GM21367 (cell line): ENCODE measurements around the gene CACNA2D2.

ENCODE experiments used
- ATAC-seq: cut with Tn5 transposase; IDR thresholded peaks from one replicate; pipeline ENCODE4 v1.9.1; 2021; ENCODE audit not compliant: unreplicated experiment

CACNA2D2 gene

GRCh38 chr3:50470658-50471057 lies 32.8 kb downstream of the CACNA2D2 start:
- ATAC-seq = no peak

DNA sequence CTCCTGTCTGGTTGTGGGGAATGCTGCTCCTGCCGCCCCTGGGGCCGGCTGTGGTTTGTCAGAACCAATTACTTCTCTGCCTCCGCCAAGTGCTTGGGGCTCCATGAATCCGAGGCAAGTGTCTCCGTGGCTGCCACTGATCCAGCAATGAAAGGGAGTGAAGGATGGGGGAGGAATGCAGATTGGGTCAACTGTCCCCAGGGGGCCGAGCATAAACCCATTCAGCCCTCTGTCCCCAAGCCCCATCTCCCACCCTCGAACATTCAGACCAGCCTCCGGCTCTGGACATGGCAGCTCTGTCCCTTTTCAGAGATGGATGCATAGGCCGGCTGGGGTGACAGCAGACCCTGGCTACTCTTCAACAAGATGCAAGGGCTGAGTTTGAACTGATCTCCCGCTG lies 35.5 kb downstream of the CACNA2D2 start:
- ATAC-seq = no peak

DNA sequence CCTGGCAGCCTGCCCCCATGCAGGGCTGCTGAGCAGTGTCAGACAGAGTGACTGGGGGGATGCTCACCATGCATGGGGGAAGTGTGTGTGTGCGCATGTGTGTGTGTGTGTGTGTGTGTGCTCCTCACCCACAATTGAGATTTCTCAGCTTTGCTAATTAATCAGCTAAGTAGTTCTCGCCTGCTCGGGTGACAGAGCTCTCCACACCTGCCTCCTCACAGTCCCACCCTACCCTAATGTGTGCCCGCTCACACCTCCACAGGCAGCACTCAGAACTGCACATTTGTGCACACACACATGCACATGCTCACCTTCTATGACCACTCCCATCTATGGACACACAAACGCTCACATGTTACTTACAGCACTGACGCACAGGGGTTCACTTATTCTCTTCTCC lies 37.3 kb downstream of the CACNA2D2 start:
- no peak for ATAC-seq

DNA sequence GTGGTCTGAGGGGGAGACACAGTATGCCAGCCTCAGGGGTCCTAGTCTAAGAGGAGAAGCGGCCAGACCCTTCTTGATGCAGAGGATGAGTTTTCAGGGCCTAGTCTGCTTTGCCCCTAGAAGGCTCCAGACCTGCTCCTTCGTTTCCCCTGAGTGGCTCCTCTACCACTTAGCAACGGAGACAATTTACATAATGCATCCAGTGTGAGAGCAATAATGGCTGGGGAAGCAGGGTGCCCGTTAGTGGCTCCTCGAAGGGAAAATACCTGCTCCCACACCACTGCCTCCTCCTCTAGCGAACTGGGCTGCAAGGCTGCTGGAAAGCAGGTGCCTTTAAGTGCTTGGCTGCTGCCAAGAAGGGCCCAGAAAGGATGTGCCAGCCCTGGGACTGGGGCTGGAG lies 38.9 kb downstream of the CACNA2D2 start:
- no peak for ATAC-seq

DNA sequence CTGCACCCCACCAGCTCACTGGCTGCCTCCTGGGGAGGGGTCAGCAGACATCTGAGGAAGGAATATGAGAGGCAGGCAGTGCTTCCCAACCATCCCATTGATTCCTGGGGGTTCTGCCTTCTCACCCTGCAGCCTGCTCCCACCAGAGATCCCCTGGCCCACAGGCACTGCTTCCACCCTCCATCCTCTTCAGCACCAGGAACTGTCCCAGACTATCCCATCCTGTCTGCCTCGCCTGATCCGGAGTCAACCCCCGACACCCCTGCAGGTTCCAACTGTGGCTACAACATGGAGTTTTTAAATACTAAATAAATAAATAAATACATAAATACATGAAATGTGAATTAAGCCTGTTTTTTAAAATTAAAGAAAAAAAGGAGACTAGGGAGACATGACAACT lies 43.6 kb downstream of the CACNA2D2 start:
- ATAC-seq = no peak

- ATAC-seq = no peak
Observed at GRCh38 chr3:50457988-50458387, 45.4 kb downstream of the CACNA2D2 start.

DNA sequence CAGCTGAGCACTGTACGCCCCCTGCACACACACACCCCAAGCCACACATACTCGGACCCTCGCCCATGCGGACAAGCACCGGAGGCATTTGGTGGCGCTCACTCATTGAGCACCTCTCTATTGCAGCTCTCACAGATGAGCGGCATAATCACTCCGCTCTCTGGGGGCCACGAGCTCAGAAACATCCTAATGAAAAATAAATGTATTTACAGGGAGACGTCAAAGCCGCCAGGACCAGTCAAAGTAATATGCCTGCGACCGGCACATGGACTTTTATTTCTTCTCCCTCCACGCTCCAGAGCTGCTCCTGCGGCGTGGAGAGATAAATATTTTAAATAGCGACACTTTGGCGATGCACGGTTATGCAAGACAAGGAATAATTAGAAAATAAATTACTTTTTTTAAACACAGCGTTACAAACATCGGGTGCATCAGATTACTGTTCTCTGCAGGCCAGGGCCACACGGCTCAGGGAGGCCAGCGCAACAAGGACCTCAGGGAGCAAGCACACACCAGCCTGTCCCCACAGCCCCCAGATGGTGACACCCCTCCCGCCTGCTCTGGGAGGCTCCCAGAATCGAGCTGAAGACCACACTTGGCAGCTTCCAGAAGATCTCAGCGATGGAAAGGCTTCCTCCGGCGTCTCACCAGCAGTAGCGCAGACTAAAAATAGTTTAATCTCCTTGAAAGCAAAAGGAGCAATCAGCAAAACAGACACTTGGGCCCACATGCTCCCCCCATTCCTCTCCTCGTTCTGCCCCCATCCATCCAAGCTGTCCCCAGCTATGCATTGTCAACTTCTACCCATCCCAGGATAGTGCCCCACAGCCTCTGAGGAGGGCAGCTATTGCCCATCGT lies 48.0 kb downstream of the CACNA2D2 start:
- ATAC-seq = no peak

DNA sequence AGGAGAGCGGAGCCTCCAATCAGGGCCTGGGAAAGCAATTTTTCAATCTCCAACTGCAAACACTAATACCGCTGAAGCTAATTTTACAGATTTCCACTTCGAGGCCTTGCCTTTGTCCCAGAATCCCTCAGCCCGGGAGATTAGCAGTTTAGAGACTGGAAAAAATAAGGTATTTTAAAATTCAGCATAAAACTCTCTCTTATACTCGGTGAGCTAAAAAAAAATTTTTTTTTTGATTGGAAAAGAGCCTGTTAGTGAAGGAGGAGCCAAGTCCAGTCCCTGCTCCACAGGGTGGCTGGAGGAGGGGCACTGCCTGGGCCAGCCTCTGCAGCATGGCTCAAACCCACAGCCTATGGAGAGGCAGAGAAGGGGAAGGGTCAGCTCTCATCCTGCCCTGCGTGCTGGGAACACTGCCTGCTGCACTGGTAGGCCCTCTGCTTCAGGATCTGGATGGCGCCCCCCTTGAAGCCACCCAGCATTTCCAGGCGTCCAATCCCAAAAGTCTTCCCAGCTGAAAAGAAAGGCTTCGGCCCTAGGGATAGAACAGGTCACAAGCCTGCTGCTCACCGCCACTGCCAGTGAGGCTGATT lies 48.9 kb downstream of the CACNA2D2 start:
- no peak for ATAC-seq

- no peak for ATAC-seq
Observed at GRCh38 chr3:50453907-50454306, 49.5 kb downstream of the CACNA2D2 start.

DNA sequence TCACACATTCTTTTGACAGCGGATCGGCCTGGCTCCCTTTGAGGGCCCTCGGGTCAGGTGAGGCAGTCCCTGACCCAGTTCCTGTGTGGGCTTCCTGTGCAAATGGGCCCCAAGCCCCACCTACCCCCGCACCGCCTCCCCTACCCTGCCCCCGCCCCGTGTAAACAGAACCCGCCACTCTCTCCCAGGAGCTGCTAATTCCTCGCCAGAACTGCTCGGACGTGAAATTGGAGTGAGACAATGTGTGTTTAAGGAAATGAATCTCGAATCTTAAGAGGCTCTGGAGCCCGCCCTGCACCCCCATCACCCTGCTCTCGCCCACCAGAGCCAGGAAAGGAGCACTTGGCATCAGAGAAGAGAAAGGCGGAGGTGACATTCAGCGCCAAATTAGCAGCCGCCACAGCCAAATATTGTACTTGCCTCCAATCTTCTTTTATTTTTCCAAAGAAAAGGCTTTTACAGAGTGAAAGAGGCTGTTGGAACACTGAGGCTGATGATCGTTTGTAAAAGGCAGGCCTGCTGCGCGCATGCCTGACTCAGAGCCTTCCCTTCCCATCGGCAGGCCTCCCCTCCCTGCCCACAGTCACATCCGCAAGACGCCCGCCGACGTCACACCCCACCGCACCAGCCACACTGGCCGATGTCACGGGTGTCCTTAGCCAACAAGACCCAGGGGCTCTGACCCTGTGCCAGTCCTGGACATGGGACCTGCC lies 53.1 kb downstream of the CACNA2D2 start:
- ATAC-seq = no peak

DNA sequence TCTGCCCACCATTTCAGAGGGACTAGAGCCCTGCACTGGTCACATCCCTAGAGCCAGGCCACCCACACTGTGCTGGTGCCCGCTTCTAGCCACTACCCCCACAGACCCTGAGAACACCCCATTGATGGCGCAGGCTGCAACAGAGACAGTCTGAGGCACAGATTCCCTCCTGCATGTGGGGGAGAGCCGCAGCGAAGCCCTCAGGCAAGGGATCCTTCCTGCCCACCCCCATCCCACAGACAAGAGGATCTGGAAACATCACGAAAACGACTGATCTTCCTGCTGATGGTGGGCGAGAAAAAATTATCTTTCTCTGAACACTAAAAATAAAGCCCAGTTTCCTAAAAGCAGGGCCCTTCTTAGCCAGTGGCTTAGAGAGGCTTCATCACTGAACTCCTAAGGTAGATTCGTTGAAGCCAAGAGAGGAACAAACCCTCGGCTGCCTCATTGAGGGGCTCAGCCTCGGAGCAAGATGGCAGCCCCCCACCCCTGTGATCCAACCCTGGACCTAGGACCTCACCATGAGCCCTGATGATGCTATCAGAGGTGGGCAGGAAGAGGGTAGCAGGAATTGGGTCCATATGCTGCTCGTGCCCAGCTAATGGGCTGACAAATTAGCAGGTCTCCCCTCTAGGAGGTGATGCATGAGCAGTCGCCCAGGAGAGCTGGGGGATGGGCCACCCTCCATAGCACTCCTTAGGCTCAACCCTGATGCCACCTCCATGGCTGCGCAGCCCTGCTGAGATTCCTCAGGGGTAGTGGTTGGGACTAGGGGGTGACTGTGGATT lies 54.5 kb downstream of the CACNA2D2 start:
- no peak for ATAC-seq

- no peak for ATAC-seq
Observed at GRCh38 chr3:50447290-50447840, 56.1 kb downstream of the CACNA2D2 start.

DNA sequence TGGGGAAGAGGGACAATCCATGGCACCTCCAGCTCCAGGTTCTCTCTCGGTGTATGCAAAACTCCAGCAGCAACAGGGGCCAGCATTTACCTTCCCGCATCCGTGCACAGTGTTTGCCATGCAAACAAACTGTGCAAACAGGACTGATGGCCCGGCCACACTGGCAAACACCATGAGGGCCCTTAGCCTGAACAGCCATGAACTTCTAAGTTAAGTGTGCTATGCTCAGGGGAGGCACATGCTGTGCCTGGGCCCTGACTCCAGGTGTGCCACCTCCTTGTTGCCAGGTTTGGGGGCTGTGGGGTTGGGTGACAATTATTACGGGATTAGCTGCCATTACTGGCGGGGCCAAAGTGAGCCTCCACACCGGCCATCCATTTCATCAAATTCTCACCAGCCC lies 57.5 kb downstream of the CACNA2D2 start:
- ATAC-seq = no peak

DNA sequence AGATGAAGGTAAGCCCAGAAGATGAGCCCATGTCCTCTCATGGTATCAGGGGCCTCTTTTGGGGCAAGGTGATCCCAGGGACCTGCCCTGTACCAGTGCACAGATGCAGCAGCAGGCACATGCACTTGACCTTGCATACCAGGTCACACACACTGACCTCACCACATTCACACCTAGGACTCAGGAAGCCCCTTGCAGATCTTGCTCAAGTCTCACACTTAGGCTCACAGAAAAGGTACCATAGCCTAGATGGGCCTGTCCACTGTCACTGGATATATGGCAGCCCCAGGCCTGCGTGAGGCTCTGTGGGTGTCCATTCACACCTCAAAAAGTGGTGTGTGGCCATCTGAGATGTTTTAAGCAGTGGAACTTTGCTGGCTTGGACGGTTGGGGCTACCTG lies 58.7 kb downstream of the CACNA2D2 start:
- ATAC-seq = no peak

DNA sequence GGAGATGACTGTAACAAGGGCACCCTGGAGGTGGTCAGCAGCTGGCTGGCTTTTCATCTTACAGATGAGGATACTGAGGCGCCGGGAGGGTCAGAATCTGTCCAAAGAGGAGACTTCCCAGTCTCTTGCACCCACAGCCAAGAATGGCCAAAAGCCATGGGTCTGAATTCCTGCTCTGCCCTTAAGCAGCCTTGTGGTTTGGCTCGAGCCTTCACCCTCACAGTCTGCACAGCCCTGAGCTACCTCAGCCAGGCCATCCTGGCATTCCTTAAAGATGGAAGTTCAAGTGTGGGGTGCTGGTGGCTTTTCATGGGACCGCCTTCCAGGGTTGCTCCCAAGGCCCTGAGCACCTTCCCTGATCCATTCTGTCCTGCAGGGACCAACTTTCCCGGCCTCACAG lies 59.2 kb downstream of the CACNA2D2 start:
- ATAC-seq = no peak

DNA sequence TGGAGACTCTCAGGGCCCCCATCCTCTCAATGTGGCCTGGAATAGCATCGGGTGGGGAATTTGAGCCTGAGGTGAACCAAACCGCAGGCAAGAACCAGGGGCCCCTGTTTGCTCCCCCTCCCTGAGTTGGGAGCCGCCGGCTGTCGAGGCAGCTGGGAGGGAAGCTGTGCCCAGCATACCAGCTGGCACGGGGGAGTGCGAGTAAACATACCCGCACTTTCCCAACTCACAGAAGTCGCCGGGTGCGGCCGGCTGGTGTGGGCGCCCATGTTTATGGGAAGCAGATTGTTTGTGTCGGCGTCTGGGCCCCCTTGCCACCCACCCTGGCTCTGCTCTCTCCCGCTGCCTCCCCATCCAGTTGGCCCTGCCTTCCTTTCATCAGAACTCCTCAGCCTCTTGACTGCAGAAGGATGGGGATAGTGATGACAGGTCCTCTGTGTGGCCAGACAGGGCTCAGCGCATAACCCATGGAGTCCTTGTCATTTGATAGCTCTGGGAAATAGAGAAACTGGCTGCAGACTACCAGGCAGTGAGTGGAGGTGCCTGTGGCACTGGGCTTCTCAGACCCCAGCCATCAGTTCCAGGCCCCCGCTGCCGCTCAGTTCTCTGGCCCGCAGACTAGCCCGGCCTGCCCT lies 60.4 kb downstream of the CACNA2D2 start:
- ATAC-seq = no peak

- no peak for ATAC-seq
Observed at GRCh38 chr3:50441424-50442217, 61.8 kb downstream of the CACNA2D2 start.

GRCh38 chr3:50436114-50436674 lies 67.2 kb downstream of the CACNA2D2 start:
- no peak for ATAC-seq

GRCh38 chr3:50435371-50436113 lies 67.9 kb downstream of the CACNA2D2 start:
- ATAC-seq = no peak
